Trophoblast cell (in vitro differentiated cells and primary cell): ENCODE measurements around the gene SLC37A1.
A peak's percentile ranks its signal among the peaks of the same experiment; 100 is the strongest.

Experiments
- DNase-seq, 2 donors: peaks; one replicate each; pipeline ENCODE4 v3.0.0-alpha.2; 2016
- H2AFZ ChIP-seq: 2 replicates; pipeline ENCODE4 v1.6.1; 2013; ENCODE audit warnings: low read length, moderate library complexity, mild to moderate bottlenecking; ENCODE audit not compliant: insufficient read depth, poor library complexity
- H2AK5ac ChIP-seq: 2 replicates; pipeline ENCODE4 v1.6.1; 2013; ENCODE audit warnings: mild to moderate bottlenecking, low read length
- H2BK120ac ChIP-seq: 2 replicates; pipeline ENCODE4 v1.6.1; 2013; ENCODE audit warnings: low read length, mild to moderate bottlenecking, moderate library complexity; ENCODE audit not compliant: insufficient read depth, poor library complexity
- H2BK12ac ChIP-seq: 2 replicates; pipeline ENCODE4 v1.6.1; 2013; ENCODE audit warnings: mild to moderate bottlenecking, low read length, moderate library complexity
- H2BK5ac ChIP-seq: 2 replicates; pipeline ENCODE4 v1.6.1; 2013; ENCODE audit warnings: low read length, low read depth, moderate library complexity, mild to moderate bottlenecking; ENCODE audit not compliant: poor library complexity
- H3K14ac ChIP-seq: 2 replicates; pipeline ENCODE4 v1.6.1; 2013; ENCODE audit warnings: mild to moderate bottlenecking, low read length
- H3K18ac ChIP-seq: 2 replicates; pipeline ENCODE4 v1.6.1; 2013; ENCODE audit warnings: mild to moderate bottlenecking, low read length
- H3K23ac ChIP-seq: 2 replicates; pipeline ENCODE4 v1.6.1; 2013; ENCODE audit warnings: low read length
- H3K27ac ChIP-seq: 2 replicates; pipeline ENCODE4 v1.5.1; 2013; ENCODE audit warnings: low read depth, mild to moderate bottlenecking, inconsistent platforms, low read length, moderate library complexity
- H3K27me3 ChIP-seq: 2 replicates; pipeline ENCODE4 v1.6.1; 2013; ENCODE audit warnings: inconsistent platforms, mild to moderate bottlenecking, low read length, moderate library complexity; ENCODE audit not compliant: insufficient read depth
- H3K36me3 ChIP-seq, 2 experiments: 1 replicate in 1 of 2; 2 replicates in 1 of 2; pipeline ENCODE4 v1.6.1; 2013; ENCODE audit warnings: low read length in 2 of 2, mild to moderate bottlenecking in 2 of 2, moderate library complexity in 1 of 2; ENCODE audit not compliant: insufficient read depth in 2 of 2, control insufficient read depth in 1 of 2
- H3K4ac ChIP-seq: 2 replicates; pipeline ENCODE4 v1.6.1; 2013; ENCODE audit warnings: low read depth, mild to moderate bottlenecking, low read length, moderate library complexity
- H3K4me1 ChIP-seq, 2 experiments: 1 replicate in 1 of 2; 2 replicates in 1 of 2; pipeline ENCODE4 v1.6.1; 2013; ENCODE audit warnings: low read length in 2 of 2, mild to moderate bottlenecking in 2 of 2, moderate library complexity in 1 of 2; ENCODE audit not compliant: insufficient read depth in 2 of 2, control insufficient read depth in 1 of 2
- H3K4me2 ChIP-seq: 2 replicates; pipeline ENCODE4 v1.6.1; 2013; ENCODE audit warnings: inconsistent platforms, mild to moderate bottlenecking, low read length, moderate library complexity
- H3K4me3 ChIP-seq: 2 replicates; pipeline ENCODE4 v1.5.1; 2013; ENCODE audit warnings: mild to moderate bottlenecking, low read depth, low read length, inconsistent platforms
- H3K79me1 ChIP-seq: one replicate; pipeline ENCODE4 v1.6.1; 2013; ENCODE audit warnings: low read length
- H3K79me2 ChIP-seq: 2 replicates; pipeline ENCODE4 v1.6.1; 2013; ENCODE audit warnings: low read length, mild to moderate bottlenecking; ENCODE audit not compliant: control insufficient read depth, insufficient read depth, poor library complexity
- H3K9ac ChIP-seq: 2 replicates; pipeline ENCODE4 v1.6.1; 2013; ENCODE audit warnings: mild to moderate bottlenecking, low read length
- H3K9me3 ChIP-seq: 2 replicates; pipeline ENCODE4 v1.6.1; 2013; ENCODE audit warnings: low read depth, mild to moderate bottlenecking, control low read depth, inconsistent platforms, low read length; ENCODE audit not compliant: insufficient read depth
- H4K12ac ChIP-seq: 2 replicates; pipeline ENCODE4 v1.6.1; 2013; ENCODE audit warnings: low read depth, mild to moderate bottlenecking, low read length, moderate library complexity
- H4K8ac ChIP-seq: 2 replicates; pipeline ENCODE4 v1.6.1; 2013; ENCODE audit warnings: low read depth, mild to moderate bottlenecking, low read length, moderate library complexity
- H4K91ac ChIP-seq: one replicate; pipeline ENCODE4 v1.6.1; 2013; ENCODE audit warnings: low read depth, mild to moderate bottlenecking, low read length, moderate library complexity
- WGBS: extraction: QIAGEN DNeasy Blood & Tissue Kit; methylation state at CpG from one replicate; pipeline ENCODE4 v1.1.7; 2013; ENCODE audit warnings: missing lambda C conversion rate; ENCODE audit not compliant: insufficient read length, insufficient coverage; ENCODE audit errors: extremely low coverage; 5-methylcytosine and 5-hydroxymethylcytosine counted together

The SLC37A1 gene

GRCh38 chr21:42547001-42547905 is 33.6 kb downstream of the SLC37A1 start:
- Histone ChIP-seq H3K9me3 (no peaks in the 10 kb centered on the region), H3K27ac (no peak overlapping the region), H3K27me3 (no peaks in the 10 kb centered on the region), H4K91ac (no peak overlapping the region), H2AK5ac (no peak overlapping the region), H3K36me3 (peaks cover 48 to 51% of the 10 kb centered on the region in 2 experiments), H2BK12ac (no peak overlapping the region), H3K4me2 (no peak overlapping the region), H3K4ac (no peak overlapping the region), H2BK120ac (no peak overlapping the region), H4K12ac (no peak overlapping the region), H2BK5ac (no peak overlapping the region), H3K4me1 (peaks cover 0 to 2% of the 10 kb centered on the region in 2 experiments), H3K9ac (no peak overlapping the region), H2AFZ (no peak overlapping the region), H3K4me3 (no peak overlapping the region), H4K8ac (no peak overlapping the region), H3K14ac (no peak overlapping the region), H3K79me1 (no peaks in the 10 kb centered on the region), H3K23ac (no peak overlapping the region), H3K79me2 (no peaks in the 10 kb centered on the region), H3K18ac (no peak overlapping the region)
- no peak for DNase-seq
- WGBS, result no CpG with 5 or more reads among the region's 27 CpGs

GRCh38 chr21:42547906-42548365 is 34.3 kb downstream of the SLC37A1 start:
- H3K4me3 ChIP-seq, result no peak overlapping the region
- H3K4me1 ChIP-seq, result peaks cover 0 to 2% of the 10 kb centered on the region in 2 experiments

GRCh38 chr21:42548687-42549406 is 35.2 kb downstream of the SLC37A1 start:
- Histone ChIP-seq H3K23ac (no peak overlapping the region), H2AK5ac (no peak overlapping the region), H3K9me3 (no peaks in the 10 kb centered on the region), H3K4ac (no peak overlapping the region), H3K14ac (no peak overlapping the region), H3K36me3 (peaks cover 40 to 42% of the 10 kb centered on the region in 2 experiments), H3K79me2 (no peaks in the 10 kb centered on the region), H4K12ac (no peak overlapping the region), H3K9ac (no peak overlapping the region), H2BK5ac (no peak overlapping the region), H3K4me1 (peaks cover 0 to 2% of the 10 kb centered on the region in 2 experiments), H3K79me1 (no peaks in the 10 kb centered on the region), H4K8ac (no peak overlapping the region), H2BK120ac (no peak overlapping the region), H2BK12ac (no peak overlapping the region), H3K18ac (no peak overlapping the region), H3K27me3 (no peaks in the 10 kb centered on the region), H3K27ac (no peak overlapping the region), H2AFZ (no peak overlapping the region), H4K91ac (no peak overlapping the region), H3K4me2 (no peak overlapping the region), H3K4me3 (no peak overlapping the region)
- no peak for DNase-seq
- WGBS, result no CpG with 5 or more reads among the region's 21 CpGs

More at GRCh38 chr21:42547906-42548365, 34.3 kb downstream of the SLC37A1 start:
- no peak overlapping the region for H4K12ac ChIP-seq
- no peak overlapping the region for H3K14ac ChIP-seq
- no peak overlapping the region for H3K18ac ChIP-seq
- no peak overlapping the region for H2BK5ac ChIP-seq
- peaks cover 48% of the 10 kb centered on the region in 2 experiments for H3K36me3 ChIP-seq
- no peak overlapping the region for H3K9ac ChIP-seq
- no peak overlapping the region for H2BK12ac ChIP-seq
- no peaks in the 10 kb centered on the region for H3K79me1 ChIP-seq
- H3K27ac ChIP-seq, result no peak overlapping the region
- no peak overlapping the region for H3K23ac ChIP-seq
- H3K79me2 ChIP-seq, result no peaks in the 10 kb centered on the region
- H2BK120ac ChIP-seq, result no peak overlapping the region
- DNase-seq, result no peak
- H4K91ac ChIP-seq, result no peak overlapping the region
- H3K27me3 ChIP-seq, result no peaks in the 10 kb centered on the region
- no peak overlapping the region for H2AFZ ChIP-seq
- H2AK5ac ChIP-seq, result no peak overlapping the region
- WGBS, result no CpG with 5 or more reads among the region's 22 CpGs
- no peak overlapping the region for H3K4ac ChIP-seq
- no peak overlapping the region for H3K4me2 ChIP-seq
- H4K8ac ChIP-seq, result no peak overlapping the region
- H3K9me3 ChIP-seq, result no peaks in the 10 kb centered on the region

- H3K4me1 ChIP-seq, result no peaks in the 10 kb centered on the region
- DNase-seq, result peak; percentile 73 to 84
- no peaks in the 10 kb centered on the region for H3K79me2 ChIP-seq
- no peak overlapping the region for H3K18ac ChIP-seq
- H3K4me2 ChIP-seq, result no peak overlapping the region
- no peak overlapping the region for H2AK5ac ChIP-seq
- no peak overlapping the region for H3K14ac ChIP-seq
- no peak overlapping the region for H3K4me3 ChIP-seq
- no peak overlapping the region for H3K27ac ChIP-seq
- no peak overlapping the region for H4K8ac ChIP-seq
- no peak overlapping the region for H2AFZ ChIP-seq
- H3K4ac ChIP-seq, result no peak overlapping the region
- H4K91ac ChIP-seq, result no peak overlapping the region
- no peak overlapping the region for H2BK12ac ChIP-seq
- H2BK5ac ChIP-seq, result no peak overlapping the region
- H3K27me3 ChIP-seq, result no peaks in the 10 kb centered on the region
- H3K9me3 ChIP-seq, result no peaks in the 10 kb centered on the region
- H3K36me3 ChIP-seq, result peaks cover 32 to 33% of the 10 kb centered on the region in 2 experiments
- H3K23ac ChIP-seq, result no peak overlapping the region
- H2BK120ac ChIP-seq, result no peak overlapping the region
- no peaks in the 10 kb centered on the region for H3K79me1 ChIP-seq
- no CpG with 5 or more reads among the region's 3 CpGs for WGBS
- no peak overlapping the region for H4K12ac ChIP-seq
- H3K9ac ChIP-seq, result no peak overlapping the region
Measured at GRCh38 chr21:42550817-42551216, 37.2 kb downstream of the SLC37A1 start.
